AG09319 (cell line): Measurements from ENCODE around the gene SLC5A6.

Experiments used
- DNase-seq: peaks from one replicate; pipeline ENCODE4 v3.0.0-alpha.2; 2010; ENCODE audit warnings: low read depth; ENCODE audit errors: extremely low read depth
- TF ChIP-seq, protein P1 (sequence below): IDR thresholded peaks from 2 replicates; pipeline ENCODE4 v1.5.1; 2011; ENCODE audit warnings: low read depth, mild to moderate bottlenecking, inconsistent platforms, low read length, moderate library complexity

SLC5A6 gene

GRCh38 chr2:27194538-27195354, 17.3 kb downstream of the SLC5A6 start:
- TF ChIP-seq, protein P1, sequence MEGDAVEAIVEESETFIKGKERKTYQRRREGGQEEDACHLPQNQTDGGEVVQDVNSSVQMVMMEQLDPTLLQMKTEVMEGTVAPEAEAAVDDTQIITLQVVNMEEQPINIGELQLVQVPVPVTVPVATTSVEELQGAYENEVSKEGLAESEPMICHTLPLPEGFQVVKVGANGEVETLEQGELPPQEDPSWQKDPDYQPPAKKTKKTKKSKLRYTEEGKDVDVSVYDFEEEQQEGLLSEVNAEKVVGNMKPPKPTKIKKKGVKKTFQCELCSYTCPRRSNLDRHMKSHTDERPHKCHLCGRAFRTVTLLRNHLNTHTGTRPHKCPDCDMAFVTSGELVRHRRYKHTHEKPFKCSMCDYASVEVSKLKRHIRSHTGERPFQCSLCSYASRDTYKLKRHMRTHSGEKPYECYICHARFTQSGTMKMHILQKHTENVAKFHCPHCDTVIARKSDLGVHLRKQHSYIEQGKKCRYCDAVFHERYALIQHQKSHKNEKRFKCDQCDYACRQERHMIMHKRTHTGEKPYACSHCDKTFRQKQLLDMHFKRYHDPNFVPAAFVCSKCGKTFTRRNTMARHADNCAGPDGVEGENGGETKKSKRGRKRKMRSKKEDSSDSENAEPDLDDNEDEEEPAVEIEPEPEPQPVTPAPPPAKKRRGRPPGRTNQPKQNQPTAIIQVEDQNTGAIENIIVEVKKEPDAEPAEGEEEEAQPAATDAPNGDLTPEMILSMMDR = no peak

GRCh38 chr2:27191070-27191829, 20.8 kb downstream of the SLC5A6 start:
- TF ChIP-seq, protein P1 = peak; percentile 77
- DNase-seq = no peak

More at GRCh38 chr2:27194538-27195354, 17.3 kb downstream of the SLC5A6 start:
- no peak for DNase-seq

DNA sequence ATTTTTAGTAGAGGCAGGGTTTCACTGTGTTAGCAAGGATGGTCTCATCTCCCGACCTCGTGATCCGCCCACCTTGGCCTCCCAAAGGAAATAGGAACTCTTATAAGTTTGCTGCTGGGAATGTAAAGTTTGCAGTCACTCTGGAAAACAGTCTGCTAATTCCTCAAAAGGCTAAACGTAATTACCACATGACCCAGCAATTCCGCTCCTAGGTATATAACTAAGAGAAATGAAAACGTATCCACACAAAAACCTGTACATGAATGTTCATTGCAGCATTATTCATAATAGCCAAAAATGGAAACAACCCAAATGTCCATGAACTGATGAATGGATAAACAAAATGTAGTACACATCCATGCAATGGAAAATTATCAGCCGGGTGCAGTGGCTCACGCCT, 22.1 kb downstream of the SLC5A6 start:
- TF ChIP-seq, protein P1 = no peak
- DNase-seq = no peak

GRCh38 chr2:27186613-27187345, 25.3 kb downstream of the SLC5A6 start:
- TF ChIP-seq, protein P1 = no peak

DNA sequence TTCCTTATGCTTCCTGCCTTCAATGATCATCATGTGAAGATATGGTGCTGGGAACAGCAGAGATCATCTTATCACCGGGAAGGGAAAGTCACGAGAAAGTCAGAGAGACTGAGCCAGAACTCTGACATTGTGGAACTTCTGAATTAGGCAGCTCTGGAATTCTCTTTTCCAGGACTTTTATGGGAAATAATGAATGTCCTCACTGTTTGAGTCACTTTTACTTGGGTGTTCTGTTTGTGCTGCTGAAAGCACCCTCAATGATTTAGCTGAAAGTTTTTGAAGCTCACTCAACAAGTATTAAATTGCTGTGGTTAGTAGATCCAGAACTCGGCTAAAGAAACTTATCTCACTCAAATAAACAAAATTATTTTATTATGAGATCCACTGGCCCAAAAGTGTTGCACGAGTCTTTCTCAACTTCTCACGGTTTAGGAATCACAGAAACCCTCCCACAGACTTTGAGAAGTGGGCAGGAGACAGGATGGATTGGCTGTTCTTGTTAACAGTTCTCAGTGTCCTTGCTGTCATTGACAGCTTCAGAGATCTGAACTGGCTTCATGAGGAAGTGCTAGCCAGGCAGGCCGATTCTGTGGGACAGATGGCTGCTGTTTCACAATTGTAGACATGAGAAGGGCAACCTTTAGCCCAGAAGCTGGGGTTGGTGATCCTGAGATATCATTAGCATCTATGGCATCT, 26.6 kb downstream of the SLC5A6 start:
- peak; percentile 64 for DNase-seq
- TF ChIP-seq, protein P1 = no peak

More at GRCh38 chr2:27186613-27187345, 25.3 kb downstream of the SLC5A6 start:
- no peak for DNase-seq

- TF ChIP-seq, protein P1 = no peak
- no peak for DNase-seq
These were observed 28.0 kb downstream of the SLC5A6 start for GRCh38 chr2:27184115-27184514.
